K562 (cell line): ENCODE results near the gene NFILZ. TPM values are rescaled to one million over a fixed set of nuclear protein-coding genes. Genes with fewer than 3 reads are reported as not detected.

Experiments used
- ATAC-seq: fragments of 200-7000 bp; cut with Tn5 transposase; 3 replicates; pipeline ENCODE4 v1.9.1; 2020; ENCODE audit warnings: moderate library complexity
- BruUV-seq: library from RNA; stranded (reverse); fragments of 400-500 nt; replicated peaks from 2 replicates; lab custom pipeline; 2021; lab: Mats Ljungman, UMichigan
- CTCF ChIA-PET: fragments of 300-600 bp; formaldehyde crosslinking; extraction: SDS; loops from one replicate; lab custom pipeline; 2021; ENCODE audit warnings: low intra/inter-chr PET ratio; lab: Yijun Ruan, JAX
- POLR2A ChIA-PET: fragments of 300-600, 350-650 bp; sonication (Branson Sonifier 250); formaldehyde crosslinking; extraction: SDS; loops from one replicate; lab custom pipeline; 2021; ENCODE audit warnings: antibody characterized with exemption, inconsistent platforms; lab: Yijun Ruan, JAX
- DNase-seq, 4 experiments: peaks; one replicate each; pipeline versions ENCODE4 v3.0.0 to v3.0.0-alpha.2; 2011 to 2018; ENCODE audit warnings: low spot score in 3 of 4, mixed read lengths in 3 of 4; ENCODE audit errors: extremely low read depth in 1 of 4
- FAIRE-seq: peaks from 2 replicates; lab custom pipeline; 2011; peaks lifted over from hg19 to GRCh38; lab: Jason Lieb, UNC
- H2AFZ ChIP-seq: 2 replicates; pipeline ENCODE4 v1.6.0; 2011; ENCODE audit warnings: low read depth, low read length, control low read depth, inconsistent platforms
- H3K27ac ChIP-seq: fragments of 200-600 bp; 3 replicates; pipeline ENCODE4 v1.8.0; 2011; ENCODE audit warnings: low read depth, mild to moderate bottlenecking, control low read depth, inconsistent platforms, low read length, moderate library complexity, mixed read lengths; ENCODE audit errors: extremely low read depth
- H3K27me3 ChIP-seq, 2 experiments: fragments of 300-600 bp in 1 of 2; 2 replicates in 1 of 2; 3 replicates in 1 of 2; pipeline versions ENCODE4 v1.6.0 to v1.8.0; 2011; ENCODE audit warnings: inconsistent platforms in 2 of 2, low read length in 2 of 2, mild to moderate bottlenecking in 1 of 2, mixed read lengths in 1 of 2, moderate library complexity in 1 of 2; ENCODE audit not compliant: control insufficient read depth in 2 of 2, insufficient read depth in 2 of 2
- H3K36me3 ChIP-seq: fragments of 300-600 bp; 3 replicates; pipeline ENCODE4 v1.8.0; 2011; ENCODE audit warnings: mild to moderate bottlenecking, low read length, inconsistent platforms; ENCODE audit not compliant: control insufficient read depth, insufficient read depth
- H3K4me1 ChIP-seq, 2 experiments: fragments of 200-600 bp in 1 of 2; replicated peaks in 1 of 2; 2 replicates in 1 of 2; 3 replicates in 1 of 2; pipeline versions ENCODE4 v1.5.1 to v1.8.0; 2011; ENCODE audit warnings: inconsistent platforms in 2 of 2, low read length in 2 of 2, mild to moderate bottlenecking in 1 of 2, mixed read lengths in 1 of 2, moderate library complexity in 1 of 2; ENCODE audit not compliant: control insufficient read depth in 2 of 2, insufficient read depth in 2 of 2
- H3K4me2 ChIP-seq: 2 replicates; pipeline ENCODE4 v1.6.1; 2011; ENCODE audit warnings: low read length, control low read depth, inconsistent platforms, mixed read lengths; ENCODE audit not compliant: insufficient read depth
- H3K4me3 ChIP-seq: fragments of 200-600 bp; sonication (generic), shearing (Covaris generic); 2 replicates; pipeline ENCODE4 v1.5.1; 2016; ENCODE audit warnings: control low read depth, inconsistent platforms
- H3K79me2 ChIP-seq: fragments of 200-600 bp; 3 replicates; pipeline ENCODE4 v1.8.0; 2011; ENCODE audit warnings: low read length, inconsistent platforms; ENCODE audit not compliant: control insufficient read depth, insufficient read depth
- H3K9ac ChIP-seq, 2 experiments: 2 replicates each; pipeline versions ENCODE4 v1.6.0 to v1.6.1; 2011; ENCODE audit warnings: low read depth in 2 of 2, low read length in 2 of 2, control low read depth in 1 of 2, inconsistent platforms in 1 of 2, mild to moderate bottlenecking in 1 of 2, mixed read lengths in 1 of 2; ENCODE audit not compliant: insufficient read depth in 1 of 2
- H3K9me1 ChIP-seq: one replicate; pipeline ENCODE4 v1.6.0; 2011; ENCODE audit warnings: inconsistent platforms, mild to moderate bottlenecking, low read length, moderate library complexity; ENCODE audit not compliant: control insufficient read depth, insufficient read depth
- H3K9me3 ChIP-seq: replicated peaks from 2 replicates; pipeline ENCODE4 v1.5.1; 2011; ENCODE audit warnings: low read depth, low read length, inconsistent platforms; ENCODE audit not compliant: control insufficient read depth, insufficient read depth
- H4K20me1 ChIP-seq: replicated peaks from 2 replicates; pipeline ENCODE4 v1.6.1; 2011; ENCODE audit warnings: low read length, inconsistent platforms, mixed read lengths; ENCODE audit not compliant: control insufficient read depth, insufficient read depth
- ELF4 ChIP-seq: fragments of 450-650 bp; formaldehyde crosslinking; IDR thresholded peaks from 2 replicates; pipeline ENCODE4 v1.4.0; 2022; ENCODE audit warnings: missing genetic modification characterization
- HNRNPK ChIP-seq: fragments of 200-400 bp; formaldehyde crosslinking; IDR thresholded peaks from one replicate; pipeline ENCODE4 v1.6.1; 2018; ENCODE audit warnings: mild to moderate bottlenecking, low read depth, low read length; ENCODE audit not compliant: poor library complexity, severe bottlenecking
- NFYB ChIP-seq: IDR thresholded peaks from 2 replicates; pipeline ENCODE4 v1.6.1; 2011; ENCODE audit warnings: mild to moderate bottlenecking, moderate library complexity; ENCODE audit not compliant: insufficient read length; ENCODE audit errors: extremely low read depth
- POLR3G ChIP-seq: IDR thresholded peaks from 2 replicates; pipeline ENCODE4 v1.6.1; 2011; ENCODE audit not compliant: insufficient read length, insufficient replicate concordance; ENCODE audit errors: extremely low read depth
- SP2 ChIP-seq: IDR thresholded peaks from 2 replicates; pipeline ENCODE4 v1.6.1; 2011; ENCODE audit warnings: mild to moderate bottlenecking, low read depth, low read length, moderate library complexity; ENCODE audit not compliant: poor library complexity, severe bottlenecking; ENCODE audit errors: extremely low read depth
- SRF ChIP-seq, 2 experiments: fragments of 250-450, 450-650 bp in 1 of 2; sonication (Bioruptor Pico) in 1 of 2; sonication (generic) in 1 of 2; formaldehyde crosslinking; IDR thresholded peaks; 2 replicates each; pipeline versions ENCODE4 v1.5.0 to v1.5.1; 2020 to 2022; ENCODE audit warnings: mild to moderate bottlenecking in 1 of 2, missing genetic modification reagents in 1 of 2
- TEAD2 ChIP-seq: fragments of 450-650 bp; IDR thresholded peaks from 2 replicates; pipeline ENCODE4 v1.6.1; 2016; ENCODE audit warnings: missing genetic modification characterization, control low read depth, missing compliant biosample characterization
- ZC3H8 ChIP-seq: fragments of 450-650 bp; IDR thresholded peaks from 2 replicates; pipeline ENCODE4 v1.6.1; 2017
- ZNF24 ChIP-seq: fragments of 450-650 bp; IDR thresholded peaks from 2 replicates; pipeline ENCODE4 v1.6.1; 2016
- WGBS: fragments of 100-300 bp; shearing (Covaris generic); methylation state at CpG from one replicate; pipeline ENCODE4 v1.1.6; 2016; ENCODE audit warnings: low coverage, mixed read lengths; ENCODE audit not compliant: insufficient coverage; ENCODE audit errors: missing lambda C conversion rate; 5-methylcytosine and 5-hydroxymethylcytosine counted together
- in situ Hi-C: fragments of 300-500 bp; cut with MboI; formaldehyde crosslinking; loops from 4 replicates; pipeline ENCODE4 v1.15.0; 2018; ENCODE audit warnings: inconsistent platforms, mixed read lengths
- intact Hi-C: fragments of 100-400 bp; cut with micrococcal nuclease; formaldehyde crosslinking; loops from 2 replicates; pipeline ENCODE4 v1.14.2; 2022
- polyA plus RNA-seq, 8 experiments: library from polyadenylated mRNA; depleted of rRNA in 4 of 8; stranded (reverse) in 5 of 8; unstranded in 3 of 8; fragments of >200 nt; fragmentation: Nextera tagmentation in 2 of 8; fragmentation: Illumina TruSeq in 1 of 8; extraction: Ambion mirVana in 2 of 8; extraction: Trizol in 1 of 8; gene quantifications; 2 replicates each; pipeline versions ENCODE4 v1.2.1 to v1.2.3, GENCODE V29; 2011 to 2014; ENCODE audit warnings: inconsistent platforms in 1 of 8, missing spikeins in 1 of 8
- total RNA-seq, 7 experiments: library from RNA; depleted of rRNA in 6 of 7; stranded (reverse); fragments of >200 nt in 6 of 7; fragmentation: Illumina TruSeq in 2 of 7; extraction: Trizol in 2 of 7; gene quantifications; 2 replicates each; pipeline versions ENCODE4 v1.2.1 to v1.2.3, GENCODE V29; 2011 to 2021; ENCODE audit warnings: low replicate concordance in 1 of 7
- TF ChIP-seq, protein P1 (sequence below): sonication (generic); formaldehyde crosslinking; IDR thresholded peaks from 2 replicates; pipeline ENCODE4 v1.8.1; 2023; ENCODE audit warnings: mild to moderate bottlenecking, missing genetic modification reagents, moderate library complexity
- TF ChIP-seq, protein P2 (sequence below): fragments of 450-650 bp; formaldehyde crosslinking; IDR thresholded peaks from 2 replicates; pipeline ENCODE4 v1.4.0; 2022; ENCODE audit warnings: missing genetic modification characterization
- TF ChIP-seq, protein P3 (sequence below): fragments of 250-450 bp; sonication (Bioruptor Pico); IDR thresholded peaks from 2 replicates; pipeline ENCODE4 v1.9.0; 2021; ENCODE audit warnings: mild to moderate bottlenecking
- TF ChIP-seq, protein P4 (sequence below): fragments of 250-450 bp; sonication (Bioruptor Pico); IDR thresholded peaks from 2 replicates; pipeline ENCODE4 v1.8.0; 2022; ENCODE audit warnings: inconsistent platforms, mild to moderate bottlenecking, moderate library complexity, borderline replicate concordance
- TF ChIP-seq, protein P5 (sequence below): fragments of 250-450 bp; sonication (Bioruptor Pico); IDR thresholded peaks from 2 replicates; pipeline ENCODE4 v1.5.0; 2021
- TF ChIP-seq, protein P6 (sequence below), 2 experiments: fragments of 450-650 bp in 1 of 2; sonication (generic) in 1 of 2; formaldehyde crosslinking in 1 of 2; IDR thresholded peaks in 1 of 2; conservative IDR thresholded peaks in 1 of 2; 2 replicates each; pipeline versions ENCODE4 v1.6.1 to v1.8.1; 2016 to 2023; ENCODE audit warnings: mild to moderate bottlenecking in 2 of 2, moderate library complexity in 2 of 2, inconsistent platforms in 1 of 2, missing genetic modification reagents in 1 of 2

The NFILZ gene
- total and polyA plus RNA-seq, 9 of the 15 experiments (the other 6 are each of a cell fraction or from before 2014, with no cell fraction given), result not detected

DNA sequence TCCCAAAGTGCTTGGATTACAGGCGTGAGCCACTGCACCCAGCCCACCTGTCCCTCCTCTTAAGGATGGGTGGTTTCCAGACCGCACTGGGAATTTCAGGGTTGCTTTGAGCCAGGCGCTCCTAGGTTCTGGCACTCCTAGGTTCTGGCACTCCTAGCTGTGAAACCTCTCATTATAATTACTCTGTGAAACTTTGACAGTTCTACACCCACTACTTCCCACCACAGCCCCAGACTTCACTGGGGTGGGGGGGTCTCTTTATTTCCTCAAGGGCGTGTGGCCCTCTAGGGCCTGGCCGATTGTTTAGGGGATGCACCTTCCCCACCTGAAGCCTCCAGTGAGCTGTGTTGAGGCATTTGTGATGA, 17.6 kb upstream of the NFILZ start (continued):
- TF ChIP-seq NFYB, result no peak
- TF ChIP-seq, protein P1, sequence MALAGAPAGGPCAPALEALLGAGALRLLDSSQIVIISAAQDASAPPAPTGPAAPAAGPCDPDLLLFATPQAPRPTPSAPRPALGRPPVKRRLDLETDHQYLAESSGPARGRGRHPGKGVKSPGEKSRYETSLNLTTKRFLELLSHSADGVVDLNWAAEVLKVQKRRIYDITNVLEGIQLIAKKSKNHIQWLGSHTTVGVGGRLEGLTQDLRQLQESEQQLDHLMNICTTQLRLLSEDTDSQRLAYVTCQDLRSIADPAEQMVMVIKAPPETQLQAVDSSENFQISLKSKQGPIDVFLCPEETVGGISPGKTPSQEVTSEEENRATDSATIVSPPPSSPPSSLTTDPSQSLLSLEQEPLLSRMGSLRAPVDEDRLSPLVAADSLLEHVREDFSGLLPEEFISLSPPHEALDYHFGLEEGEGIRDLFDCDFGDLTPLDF (CRISPR knock-in tag), result no peak

DNA sequence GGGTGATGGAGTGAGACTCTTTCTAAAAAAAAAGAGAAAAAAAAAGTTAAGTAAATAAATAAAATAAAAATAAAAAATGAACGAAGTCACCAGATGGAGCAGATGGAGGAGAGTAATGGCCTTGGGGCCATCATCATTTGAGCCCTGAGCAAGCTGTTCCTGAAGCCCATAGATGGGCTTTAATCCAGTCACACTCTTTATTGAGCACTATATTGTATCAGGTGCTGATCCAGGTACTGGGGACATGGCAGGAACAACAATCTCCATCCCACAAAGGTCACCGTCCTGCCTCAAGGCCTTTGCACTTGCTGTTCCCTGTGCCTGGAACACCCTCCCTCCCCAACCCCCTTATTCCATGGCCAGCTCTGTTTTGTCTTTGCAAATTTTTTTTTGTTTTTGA, 16.0 kb upstream of the NFILZ start:
- 6% methylated on average over 2 of the region's 2 CpGs for WGBS
- no peaks in the 10 kb centered on the region for H3K36me3 ChIP-seq
- H2AFZ ChIP-seq, result no peak overlapping the region
- no peak overlapping the region for H3K4me3 ChIP-seq
- DNase-seq (no peak), FAIRE-seq (no peak), ATAC-seq (no peak)
- no peaks in the 10 kb centered on the region for H3K9me1 ChIP-seq
- in situ Hi-C loops (loop anchor here (10.0 kb wide), 1 partner anchor 80 kb away; the partner anchor contains the start of gene ACTL9), intact Hi-C loops (loop anchor here (10.0 kb wide), 1 partner anchor 80 kb away; the partner anchor contains the start of gene ACTL9)
- no peaks in the 10 kb centered on the region for H3K9me3 ChIP-seq
- ChIA-PET CTCF (no interaction called here), POLR2A (interaction anchor here (0.7 kb wide), 1 partner anchor 608 kb away, joined by 3 read pairs; no protein-coding TSS in a partner anchor)
- no peak overlapping the region for H3K4me2 ChIP-seq
- H3K27me3 ChIP-seq, result peaks cover 5 to 15% of the 10 kb centered on the region in 2 experiments; a peak in 2 of 5 replicates
- BruUV-seq, result no TSS peak
- no peak overlapping the region for H3K27ac ChIP-seq
- H4K20me1 ChIP-seq, result no peaks in the 10 kb centered on the region
- H3K9ac ChIP-seq, result no peak overlapping the region
- no peaks in the 10 kb centered on the region for H3K79me2 ChIP-seq
- H3K4me1 ChIP-seq, result peaks cover 6 to 13% of the 10 kb centered on the region in 2 experiments; a peak in 3 of 5 replicates
- TF ChIP-seq, protein P2, sequence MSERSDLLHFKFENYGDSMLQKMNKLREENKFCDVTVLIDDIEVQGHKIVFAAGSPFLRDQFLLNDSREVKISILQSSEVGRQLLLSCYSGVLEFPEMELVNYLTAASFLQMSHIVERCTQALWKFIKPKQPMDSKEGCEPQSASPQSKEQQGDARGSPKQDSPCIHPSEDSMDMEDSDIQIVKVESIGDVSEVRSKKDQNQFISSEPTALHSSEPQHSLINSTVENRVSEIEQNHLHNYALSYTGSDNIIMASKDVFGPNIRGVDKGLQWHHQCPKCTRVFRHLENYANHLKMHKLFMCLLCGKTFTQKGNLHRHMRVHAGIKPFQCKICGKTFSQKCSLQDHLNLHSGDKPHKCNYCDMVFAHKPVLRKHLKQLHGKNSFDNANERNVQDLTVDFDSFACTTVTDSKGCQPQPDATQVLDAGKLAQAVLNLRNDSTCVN (CRISPR knock-in tag), result no peak
- TF ChIP-seq HNRNPK, result no peak
- TF ChIP-seq SP2, result no peak
- TF ChIP-seq ZNF24, result no peak
- TF ChIP-seq SRF (CRISPR knock-in tag; IDR thresholded peaks at IDR 0.05), result no peak
- TF ChIP-seq TEAD2, result no peak
- TF ChIP-seq ELF4 (CRISPR knock-in tag), result no peak
- TF ChIP-seq POLR3G, result no peak
- TF ChIP-seq, protein P3, sequence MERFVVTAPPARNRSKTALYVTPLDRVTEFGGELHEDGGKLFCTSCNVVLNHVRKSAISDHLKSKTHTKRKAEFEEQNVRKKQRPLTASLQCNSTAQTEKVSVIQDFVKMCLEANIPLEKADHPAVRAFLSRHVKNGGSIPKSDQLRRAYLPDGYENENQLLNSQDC (CRISPR knock-in tag), result no peak
- TF ChIP-seq, protein P4, sequence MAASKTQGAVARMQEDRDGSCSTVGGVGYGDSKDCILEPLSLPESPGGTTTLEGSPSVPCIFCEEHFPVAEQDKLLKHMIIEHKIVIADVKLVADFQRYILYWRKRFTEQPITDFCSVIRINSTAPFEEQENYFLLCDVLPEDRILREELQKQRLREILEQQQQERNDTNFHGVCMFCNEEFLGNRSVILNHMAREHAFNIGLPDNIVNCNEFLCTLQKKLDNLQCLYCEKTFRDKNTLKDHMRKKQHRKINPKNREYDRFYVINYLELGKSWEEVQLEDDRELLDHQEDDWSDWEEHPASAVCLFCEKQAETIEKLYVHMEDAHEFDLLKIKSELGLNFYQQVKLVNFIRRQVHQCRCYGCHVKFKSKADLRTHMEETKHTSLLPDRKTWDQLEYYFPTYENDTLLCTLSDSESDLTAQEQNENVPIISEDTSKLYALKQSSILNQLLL (CRISPR knock-in tag), result no peak
- TF ChIP-seq, protein P5, sequence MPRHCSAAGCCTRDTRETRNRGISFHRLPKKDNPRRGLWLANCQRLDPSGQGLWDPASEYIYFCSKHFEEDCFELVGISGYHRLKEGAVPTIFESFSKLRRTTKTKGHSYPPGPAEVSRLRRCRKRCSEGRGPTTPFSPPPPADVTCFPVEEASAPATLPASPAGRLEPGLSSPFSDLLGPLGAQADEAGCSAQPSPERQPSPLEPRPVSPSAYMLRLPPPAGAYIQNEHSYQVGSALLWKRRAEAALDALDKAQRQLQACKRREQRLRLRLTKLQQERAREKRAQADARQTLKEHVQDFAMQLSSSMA (CRISPR knock-in tag), result no peak
- no peak for TF ChIP-seq ZC3H8
- TF ChIP-seq, protein P6, sequence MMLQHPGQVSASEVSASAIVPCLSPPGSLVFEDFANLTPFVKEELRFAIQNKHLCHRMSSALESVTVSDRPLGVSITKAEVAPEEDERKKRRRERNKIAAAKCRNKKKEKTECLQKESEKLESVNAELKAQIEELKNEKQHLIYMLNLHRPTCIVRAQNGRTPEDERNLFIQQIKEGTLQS (IDR thresholded peaks at IDR 0.05), result no peak
- TF ChIP-seq, protein P6 (CRISPR knock-in tag; conservative IDR thresholded peaks at IDR 0.05), result no peak
